Caco-2 (cell line): ENCODE data around the gene FAM180A. TPM values are rescaled to one million over a fixed set of nuclear protein-coding genes. Genes with fewer than 3 reads are reported as not detected.

ENCODE experiments used
- BruUV-seq: library from RNA; stranded (reverse); fragments of 400-500 nt; replicated peaks from 2 replicates; lab custom pipeline; 2021; lab: Mats Ljungman, UMichigan
- CTCF ChIA-PET: fragments of 300-600 bp; sonication (Branson Sonifier 250); formaldehyde crosslinking; loops from one replicate; lab custom pipeline; 2022; ENCODE audit warnings: antibody characterized with exemption; lab: Charles Lee
- POLR2A ChIA-PET: fragments of 300-600 bp; sonication (Branson Sonifier 250); formaldehyde crosslinking; loops from one replicate; lab custom pipeline; 2022; ENCODE audit warnings: antibody characterized with exemption; lab: Charles Lee
- DNase-seq, 2 experiments: peaks; one replicate each; pipeline versions ENCODE4 v3.0.0 to v3.0.0-alpha.2; 2020 to 2022
- H3K27me3 ChIP-seq: replicated peaks from 2 replicates; pipeline ENCODE4 v1.6.0; 2011; ENCODE audit warnings: low read length; ENCODE audit not compliant: control insufficient read depth, insufficient read depth
- H3K36me3 ChIP-seq: 2 replicates; pipeline ENCODE4 v1.5.1; 2011; ENCODE audit warnings: low read length; ENCODE audit not compliant: control insufficient read depth, insufficient read depth
- H3K4me1 ChIP-seq: fragments of 250-450 bp; sonication (Bioruptor Pico); 2 replicates; pipeline ENCODE4 v1.5.1; 2020; ENCODE audit warnings: mild to moderate bottlenecking
- H3K4me3 ChIP-seq: 2 replicates; pipeline ENCODE4 v1.5.1; 2011; ENCODE audit warnings: low read depth, mild to moderate bottlenecking, control low read depth, low read length
- H3K9me3 ChIP-seq: fragments of 250-450 bp; sonication (Bioruptor Pico); 2 replicates; pipeline ENCODE4 v1.5.1; 2020; ENCODE audit warnings: mild to moderate bottlenecking, moderate library complexity
- H3K27ac Mint-ChIP-seq: one replicate; pipeline ENCODE4 v1.8.0; 2022; ENCODE audit warnings: mixed read lengths; ENCODE audit not compliant: unreplicated experiment
- H3K27me3 Mint-ChIP-seq: one replicate; pipeline ENCODE4 v1.8.0; 2022; ENCODE audit warnings: mixed read lengths; ENCODE audit not compliant: insufficient read depth, unreplicated experiment
- H3K36me3 Mint-ChIP-seq: one replicate; pipeline ENCODE4 v1.8.0; 2022; ENCODE audit warnings: mild to moderate bottlenecking, mixed read lengths; ENCODE audit not compliant: insufficient read depth, unreplicated experiment
- H3K4me1 Mint-ChIP-seq: one replicate; pipeline ENCODE4 v1.8.0; 2022; ENCODE audit warnings: low read depth, mixed read lengths; ENCODE audit not compliant: unreplicated experiment
- H3K4me3 Mint-ChIP-seq: one replicate; pipeline ENCODE4 v1.8.0; 2022; ENCODE audit warnings: mild to moderate bottlenecking, moderate library complexity, mixed read lengths; ENCODE audit not compliant: unreplicated experiment
- H3K9me3 Mint-ChIP-seq: one replicate; pipeline ENCODE4 v1.8.0; 2022; ENCODE audit warnings: mixed read lengths; ENCODE audit not compliant: unreplicated experiment
- CTCF ChIP-seq, 2 experiments: fragments of 200-600 bp in 1 of 2; IDR thresholded peaks; 1 replicate in 1 of 2; 2 replicates in 1 of 2; pipeline versions ENCODE4 v1.5.1 to v1.8.0; 2011 to 2022; ENCODE audit warnings: antibody characterized with exemption in 1 of 2, control low read depth in 1 of 2, inconsistent platforms in 1 of 2, low read depth in 1 of 2, low read length in 1 of 2, mild to moderate bottlenecking in 1 of 2, moderate library complexity in 1 of 2; ENCODE audit not compliant: insufficient read depth in 1 of 2, severe bottlenecking in 1 of 2, unreplicated experiment in 1 of 2
- intact Hi-C: fragments of 100-400 bp; cut with micrococcal nuclease; formaldehyde crosslinking; loops from one replicate; pipeline ENCODE4 v1.10.0; 2022; ENCODE audit not compliant: unreplicated experiment
- total RNA-seq: library from RNA; stranded (reverse); gene quantifications from 2 replicates; pipeline ENCODE4 v1.2.3, GENCODE V29; 2022

The FAM180A gene
- total RNA-seq, 1 experiment from 2014 or later, result not detected

DNA sequence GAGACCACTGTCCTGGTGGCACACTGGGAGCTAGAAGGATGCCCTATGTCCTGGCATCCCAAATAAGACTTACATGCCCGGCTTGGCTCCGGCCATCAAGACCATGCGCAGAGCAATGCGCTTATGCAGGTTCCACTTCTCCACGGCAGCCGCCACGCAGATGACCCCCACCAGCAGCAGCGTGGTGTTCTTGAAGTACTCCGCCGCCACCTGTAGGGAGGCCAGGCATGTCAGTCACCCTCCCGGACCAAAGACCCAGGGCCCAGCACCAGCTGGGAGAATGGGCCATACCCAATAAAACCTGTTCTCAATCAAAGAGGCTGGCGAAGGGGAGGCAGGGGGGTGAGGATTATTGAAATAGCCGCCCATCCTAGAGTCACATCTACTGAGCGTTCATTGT, 40.6 kb downstream of the FAM180A start:
- no TSS peak for BruUV-seq
- CTCF ChIA-PET, result interaction anchor here (0.8 kb wide), 1 partner anchor 35 kb away, joined by 3 read pairs; no protein-coding TSS in a partner anchor
- Histone ChIP-seq H3K36me3 (no peaks in the 10 kb centered on the region), H3K4me3 (no peak overlapping the region), H3K27me3 (no peaks in the 10 kb centered on the region), H3K4me1 (peaks cover 12% of the 10 kb centered on the region; the same call in 1 of the 2 replicates), H3K9me3 (no peaks in the 10 kb centered on the region)
- DNase-seq, result peak in 1 of 2 experiments; percentile 20
- Mint-ChIP-seq H3K4me3 (no peak overlapping the region), H3K4me1 (no peaks in the 10 kb centered on the region), H3K36me3 (peaks cover 5% of the 10 kb centered on the region), H3K27me3 (no peaks in the 10 kb centered on the region), H3K27ac (no peak overlapping the region), H3K9me3 (no peaks in the 10 kb centered on the region)
- no peak for TF ChIP-seq CTCF (IDR thresholded peaks at IDR 0.05; ENCODE audit: insufficient read depth in 1 of 2, low read depth in 1 of 2, low read length in 1 of 2, severe bottlenecking in 1 of 2, unreplicated experiment in 1 of 2)
- POLR2A ChIA-PET, result no interaction called here
- intact Hi-C loops, result no loop called here

DNA sequence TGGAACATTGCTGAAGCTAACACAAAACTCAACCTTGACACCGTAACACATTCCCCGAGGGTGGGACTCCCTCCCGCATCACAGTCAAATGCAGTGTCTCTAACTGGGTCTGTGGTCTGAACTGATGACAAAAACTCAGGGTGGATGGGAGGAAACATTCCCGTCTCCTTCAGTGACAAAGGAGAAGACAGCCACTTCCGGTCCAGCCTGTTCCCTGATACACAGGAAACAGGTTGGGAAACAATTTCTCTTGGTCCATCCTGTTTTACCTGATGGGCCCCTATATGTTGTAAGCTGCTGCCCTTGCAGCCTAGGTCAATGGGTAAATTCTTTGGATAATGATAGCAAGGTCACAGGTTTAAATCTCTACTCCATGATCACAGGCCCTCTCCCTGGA, 41.0 kb downstream of the FAM180A start:
- intact Hi-C loops, result loop anchor here (2.0 kb wide), 1 partner anchor 51 kb away; no protein-coding TSS in a partner anchor
- Histone ChIP-seq H3K27me3 (no peaks in the 10 kb centered on the region), H3K4me3 (no peak overlapping the region), H3K9me3 (no peaks in the 10 kb centered on the region), H3K4me1 (peaks cover 12% of the 10 kb centered on the region; the same call in 1 of the 2 replicates), H3K36me3 (no peaks in the 10 kb centered on the region)
- H3K9me3 Mint-ChIP-seq, result no peaks in the 10 kb centered on the region
- H3K36me3 Mint-ChIP-seq, result peaks cover 5% of the 10 kb centered on the region
- no peaks in the 10 kb centered on the region for H3K27me3 Mint-ChIP-seq
- CTCF ChIA-PET, result no interaction called here
- H3K27ac Mint-ChIP-seq, result no peak overlapping the region
- DNase-seq, result peak; percentile 60 to 69
- H3K4me3 Mint-ChIP-seq, result no peak overlapping the region
- no TSS peak for BruUV-seq
- POLR2A ChIA-PET, result no interaction called here
- no peaks in the 10 kb centered on the region for H3K4me1 Mint-ChIP-seq
- TF ChIP-seq CTCF (IDR thresholded peaks at IDR 0.05; ENCODE audit: insufficient read depth in 1 of 2, low read depth in 1 of 2, low read length in 1 of 2, severe bottlenecking in 1 of 2, unreplicated experiment in 1 of 2), result no peak

DNA sequence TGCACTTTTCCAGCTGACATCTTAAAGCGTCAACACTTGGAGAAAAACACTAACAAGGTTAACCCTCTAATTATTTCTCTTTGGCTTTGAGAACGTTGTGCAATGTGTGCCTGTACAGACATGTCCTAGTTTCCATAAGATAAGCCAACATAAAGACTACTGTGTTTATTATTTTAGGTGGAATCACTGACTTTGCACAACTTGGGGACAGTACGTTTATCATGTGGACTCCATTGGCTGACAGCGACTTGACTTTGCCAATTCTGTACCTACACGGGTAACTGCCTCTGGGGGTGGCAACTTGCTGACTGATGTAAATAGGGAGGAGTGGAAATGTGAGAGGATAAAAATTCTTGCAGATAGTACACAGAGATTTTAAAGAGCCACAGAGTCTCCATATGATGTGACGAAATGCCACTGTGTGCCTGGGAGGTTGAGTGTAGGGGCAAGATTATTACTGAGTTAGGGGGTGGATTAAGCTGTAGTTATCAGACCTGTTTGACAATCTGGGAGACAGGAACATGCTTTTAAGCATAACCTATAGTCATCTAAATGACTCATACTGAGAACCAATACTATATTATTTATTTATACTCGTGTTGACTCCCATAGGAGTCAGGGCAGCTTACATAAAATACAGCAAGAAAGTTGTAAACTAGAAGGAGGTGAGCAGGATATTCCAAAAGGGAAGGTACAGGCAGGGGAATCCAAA, 41.6 kb downstream of the FAM180A start:
- intact Hi-C loops, result loop anchor here (2.0 kb wide), 1 partner anchor 52 kb away; no protein-coding TSS in a partner anchor
- no peaks in the 10 kb centered on the region for H3K9me3 Mint-ChIP-seq
- H3K4me1 Mint-ChIP-seq, result no peaks in the 10 kb centered on the region
- H3K4me3 Mint-ChIP-seq, result no peak overlapping the region
- peaks cover 5% of the 10 kb centered on the region for H3K36me3 Mint-ChIP-seq
- no peaks in the 10 kb centered on the region for H3K36me3 ChIP-seq
- POLR2A ChIA-PET, result no interaction called here
- CTCF ChIA-PET, result no interaction called here
- no peak for DNase-seq
- no peak overlapping the region for H3K27ac Mint-ChIP-seq
- H3K27me3 Mint-ChIP-seq, result no peaks in the 10 kb centered on the region
- H3K4me3 ChIP-seq, result no peak overlapping the region
- TF ChIP-seq CTCF (IDR thresholded peaks at IDR 0.05; ENCODE audit: insufficient read depth in 1 of 2, low read depth in 1 of 2, low read length in 1 of 2, severe bottlenecking in 1 of 2, unreplicated experiment in 1 of 2), result no peak
- no TSS peak for BruUV-seq
- no peaks in the 10 kb centered on the region for H3K27me3 ChIP-seq
- H3K9me3 ChIP-seq, result no peaks in the 10 kb centered on the region
- peaks cover 12% of the 10 kb centered on the region; the same call in 1 of the 2 replicates for H3K4me1 ChIP-seq
